ACC112 (cell line): ENCODE results near the gene UPB1.

Experiments used
- H2AFZ ChIP-seq: fragments of 200-600 bp; sonication (generic); one replicate; pipeline ENCODE4 v1.6.0; 2017; ENCODE audit warnings: antibody characterized with exemption, low read length; ENCODE audit not compliant: unreplicated experiment
- H3K27ac ChIP-seq: fragments of 200-600 bp; sonication (generic); 2 replicates; pipeline ENCODE4 v1.5.1; 2014; ENCODE audit warnings: low read depth, mild to moderate bottlenecking, antibody characterized with exemption, low read length, moderate library complexity
- H3K27me3 ChIP-seq: fragments of 200-600 bp; sonication (generic); 2 replicates; pipeline ENCODE4 v1.6.1; 2014; ENCODE audit warnings: mild to moderate bottlenecking, antibody characterized with exemption, low read length, moderate library complexity, mixed read lengths; ENCODE audit not compliant: insufficient read depth
- H3K36me3 ChIP-seq: fragments of 200-600 bp; sonication (generic); 2 replicates; pipeline ENCODE4 v1.6.1; 2016; ENCODE audit warnings: mild to moderate bottlenecking, antibody characterized with exemption, low read length, moderate library complexity, mixed read lengths; ENCODE audit not compliant: insufficient read depth
- H3K4me1 ChIP-seq: fragments of 200-600 bp; sonication (generic); one replicate; pipeline ENCODE4 v1.6.1; 2016; ENCODE audit warnings: low read length, mixed read lengths; ENCODE audit not compliant: insufficient read depth, unreplicated experiment, control insufficient read depth
- H3K4me3 ChIP-seq: fragments of 200-600 bp; sonication (generic); 2 replicates; pipeline ENCODE4 v1.5.1; 2014; ENCODE audit warnings: mild to moderate bottlenecking, low read depth, low read length
- H3K79me2 ChIP-seq: fragments of 200-600 bp; sonication (generic); one replicate; pipeline ENCODE4 v1.6.0; 2016; ENCODE audit warnings: low read length; ENCODE audit not compliant: control insufficient read depth, unreplicated experiment, insufficient read depth

The UPB1 gene

GRCh38 chr22:24460418-24461089, 34.6 kb upstream of the UPB1 start:
- Histone ChIP-seq H3K36me3 (no peaks in the 10 kb centered on the region), H3K4me1 (peaks cover 4% of the 10 kb centered on the region), H3K27ac (no peak overlapping the region), H3K27me3 (no peaks in the 10 kb centered on the region), H2AFZ (no peak overlapping the region), H3K79me2 (no peaks in the 10 kb centered on the region), H3K4me3 (no peak overlapping the region)

DNA sequence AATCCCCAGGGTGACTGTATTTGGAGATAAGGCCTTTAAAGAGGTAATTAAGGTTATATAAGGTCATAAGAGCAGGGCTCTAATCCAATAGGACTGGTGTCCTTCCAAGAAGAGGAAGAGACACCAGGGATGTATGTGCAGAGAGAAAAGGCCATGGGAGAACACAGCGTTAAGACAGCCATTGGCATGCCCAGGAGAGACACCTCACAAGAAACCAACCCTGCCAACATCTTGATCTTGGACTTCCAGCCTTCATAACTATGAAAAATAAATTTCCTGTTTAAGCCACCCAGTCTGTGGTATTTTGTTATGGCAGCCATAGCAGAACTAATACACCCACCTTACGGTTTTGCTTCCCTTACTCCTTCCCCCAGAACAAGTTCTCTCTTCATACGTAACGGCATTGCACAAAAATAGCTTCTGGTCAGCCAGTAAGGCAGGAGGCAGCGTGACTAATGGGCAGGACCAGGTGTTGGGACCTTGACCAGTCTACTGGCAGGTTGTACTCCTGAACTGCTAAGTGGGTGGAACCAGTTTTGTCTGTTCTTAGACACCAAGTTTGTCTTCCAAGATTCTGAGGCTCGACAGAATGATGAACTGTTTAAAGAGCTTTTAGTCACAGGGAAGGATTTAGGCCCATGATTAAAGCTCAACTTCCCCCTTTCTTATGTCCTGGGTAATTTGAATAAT, 31.9 kb upstream of the UPB1 start:
- Histone ChIP-seq H3K27me3 (no peaks in the 10 kb centered on the region), H3K27ac (no peak overlapping the region), H3K79me2 (no peaks in the 10 kb centered on the region), H3K4me3 (no peak overlapping the region), H2AFZ (no peak overlapping the region), H3K4me1 (peaks cover 23% of the 10 kb centered on the region), H3K36me3 (no peaks in the 10 kb centered on the region)

DNA sequence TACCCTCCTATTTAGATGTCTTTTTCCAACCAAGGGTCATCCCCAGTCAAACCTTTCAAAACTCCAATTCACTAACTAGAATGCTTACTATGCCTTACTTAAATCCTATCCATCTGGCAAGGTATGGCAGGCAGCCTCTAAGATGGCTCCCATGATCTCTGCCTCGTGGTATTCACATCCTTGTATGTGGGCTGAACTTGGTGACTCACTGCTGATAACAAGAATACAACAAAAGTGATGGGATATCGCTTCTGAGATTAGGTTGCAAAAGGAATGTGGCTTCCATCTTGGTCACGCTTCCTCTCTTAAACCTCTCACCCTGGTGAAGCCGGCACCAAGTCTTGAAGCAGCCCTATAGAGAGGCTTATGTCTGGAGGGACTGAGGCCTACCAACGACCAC, 29.6 kb upstream of the UPB1 start:
- peak overlapping the region; percentile 3 for H2AFZ ChIP-seq
- peaks cover 23% of the 10 kb centered on the region for H3K4me1 ChIP-seq
- H3K4me3 ChIP-seq: no peak overlapping the region
- no peaks in the 10 kb centered on the region for H3K36me3 ChIP-seq
- no peaks in the 10 kb centered on the region for H3K27me3 ChIP-seq
- H3K27ac ChIP-seq: no peak overlapping the region
- H3K79me2 ChIP-seq: no peaks in the 10 kb centered on the region

DNA sequence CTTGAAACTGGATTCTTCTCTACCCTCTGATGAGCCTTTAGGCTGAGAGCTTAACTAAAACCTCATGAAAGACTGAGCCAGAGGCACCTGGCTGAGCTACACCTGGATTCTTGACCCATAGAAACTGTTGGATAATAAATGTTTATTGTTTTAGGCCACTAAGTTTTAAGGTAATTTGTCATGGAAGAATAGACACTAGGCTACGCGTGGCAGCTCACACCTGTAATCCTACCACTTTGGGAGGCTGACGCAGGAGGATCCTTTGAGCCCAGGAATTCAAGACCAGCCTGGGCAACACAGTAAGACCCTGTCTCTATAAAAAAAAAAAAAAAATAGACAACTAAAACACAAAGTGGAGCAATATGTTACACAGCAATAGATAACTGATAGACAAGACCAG, 29.2 kb upstream of the UPB1 start:
- H2AFZ ChIP-seq: peak overlapping the region; percentile 3
- no peak overlapping the region for H3K4me3 ChIP-seq
- H3K27me3 ChIP-seq: no peaks in the 10 kb centered on the region
- peaks cover 23% of the 10 kb centered on the region for H3K4me1 ChIP-seq
- no peaks in the 10 kb centered on the region for H3K36me3 ChIP-seq
- no peaks in the 10 kb centered on the region for H3K79me2 ChIP-seq
- H3K27ac ChIP-seq: no peak overlapping the region

GRCh38 chr22:24466716-24467328, 28.3 kb upstream of the UPB1 start:
- Histone ChIP-seq H3K4me1 (peaks cover 23% of the 10 kb centered on the region), H3K79me2 (no peaks in the 10 kb centered on the region), H3K27ac (no peak overlapping the region), H2AFZ (no peak overlapping the region), H3K27me3 (no peaks in the 10 kb centered on the region), H3K4me3 (no peak overlapping the region), H3K36me3 (no peaks in the 10 kb centered on the region)

GRCh38 chr22:24467340-24467739, 27.8 kb upstream of the UPB1 start:
- Histone ChIP-seq H3K27ac (no peak overlapping the region), H3K4me3 (no peak overlapping the region), H3K4me1 (peaks cover 23% of the 10 kb centered on the region), H3K36me3 (no peaks in the 10 kb centered on the region), H3K27me3 (no peaks in the 10 kb centered on the region), H3K79me2 (no peaks in the 10 kb centered on the region), H2AFZ (no peak overlapping the region)

DNA sequence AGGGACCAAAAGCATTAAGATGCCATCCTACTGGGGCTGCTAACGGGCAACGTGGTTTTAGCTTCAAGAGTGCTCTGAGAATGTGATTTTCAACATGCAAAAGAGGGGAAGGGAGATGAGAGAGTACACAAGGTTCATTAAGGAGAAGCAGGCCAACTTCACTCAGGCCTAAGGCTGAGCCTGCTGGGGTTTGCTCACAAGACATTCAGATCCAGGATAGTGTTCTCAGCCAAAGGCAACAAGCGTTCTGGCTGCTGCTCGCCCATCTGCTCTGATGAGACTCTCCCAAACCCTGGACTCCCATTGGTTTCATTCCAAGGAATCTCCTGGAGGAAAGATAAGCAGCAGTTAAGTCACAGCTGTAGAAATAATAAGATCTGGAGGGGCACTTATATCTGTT, 23.6 kb upstream of the UPB1 start:
- Histone ChIP-seq H3K4me3 (no peak overlapping the region), H3K36me3 (no peaks in the 10 kb centered on the region), H2AFZ (no peak overlapping the region), H3K27ac (no peak overlapping the region), H3K79me2 (no peaks in the 10 kb centered on the region), H3K27me3 (no peaks in the 10 kb centered on the region), H3K4me1 (peaks cover 21% of the 10 kb centered on the region)

GRCh38 chr22:24473284-24473683, 21.8 kb upstream of the UPB1 start:
- H3K27ac ChIP-seq: no peak overlapping the region
- H3K4me1 ChIP-seq: peaks cover 12% of the 10 kb centered on the region
- H2AFZ ChIP-seq: no peak overlapping the region
- H3K79me2 ChIP-seq: no peaks in the 10 kb centered on the region
- no peak overlapping the region for H3K4me3 ChIP-seq
- no peaks in the 10 kb centered on the region for H3K27me3 ChIP-seq
- H3K36me3 ChIP-seq: no peaks in the 10 kb centered on the region

- H3K4me3 ChIP-seq: no peak overlapping the region
- no peaks in the 10 kb centered on the region for H3K36me3 ChIP-seq
- H2AFZ ChIP-seq: no peak overlapping the region
- peaks cover 12% of the 10 kb centered on the region for H3K4me1 ChIP-seq
- peak overlapping the region; percentile 61 for H3K27ac ChIP-seq
- H3K79me2 ChIP-seq: no peaks in the 10 kb centered on the region
- no peaks in the 10 kb centered on the region for H3K27me3 ChIP-seq
Measured at GRCh38 chr22:24474221-24474620, 20.9 kb upstream of the UPB1 start.

- Histone ChIP-seq H3K4me1 (peaks cover 12% of the 10 kb centered on the region), H2AFZ (no peak overlapping the region), H3K27ac (peak overlapping the region; percentile 61), H3K79me2 (no peaks in the 10 kb centered on the region), H3K27me3 (no peaks in the 10 kb centered on the region), H3K36me3 (no peaks in the 10 kb centered on the region), H3K4me3 (no peak overlapping the region)
Measured at GRCh38 chr22:24474649-24475255, 20.4 kb upstream of the UPB1 start.
